ENCODE measurements around the gene ROPN1L. TPM values are rescaled to one million over a fixed set of nuclear protein-coding genes. Genes with fewer than 3 reads are reported as not detected.

The ROPN1L gene
- total RNA-seq, 1 donor from 2014 or later: not detected

- DNase-seq (ENCODE audit: low spot score): no peak
Observed at GRCh38 chr5:10457682-10458574, 16.2 kb downstream of the ROPN1L start.

DNA sequence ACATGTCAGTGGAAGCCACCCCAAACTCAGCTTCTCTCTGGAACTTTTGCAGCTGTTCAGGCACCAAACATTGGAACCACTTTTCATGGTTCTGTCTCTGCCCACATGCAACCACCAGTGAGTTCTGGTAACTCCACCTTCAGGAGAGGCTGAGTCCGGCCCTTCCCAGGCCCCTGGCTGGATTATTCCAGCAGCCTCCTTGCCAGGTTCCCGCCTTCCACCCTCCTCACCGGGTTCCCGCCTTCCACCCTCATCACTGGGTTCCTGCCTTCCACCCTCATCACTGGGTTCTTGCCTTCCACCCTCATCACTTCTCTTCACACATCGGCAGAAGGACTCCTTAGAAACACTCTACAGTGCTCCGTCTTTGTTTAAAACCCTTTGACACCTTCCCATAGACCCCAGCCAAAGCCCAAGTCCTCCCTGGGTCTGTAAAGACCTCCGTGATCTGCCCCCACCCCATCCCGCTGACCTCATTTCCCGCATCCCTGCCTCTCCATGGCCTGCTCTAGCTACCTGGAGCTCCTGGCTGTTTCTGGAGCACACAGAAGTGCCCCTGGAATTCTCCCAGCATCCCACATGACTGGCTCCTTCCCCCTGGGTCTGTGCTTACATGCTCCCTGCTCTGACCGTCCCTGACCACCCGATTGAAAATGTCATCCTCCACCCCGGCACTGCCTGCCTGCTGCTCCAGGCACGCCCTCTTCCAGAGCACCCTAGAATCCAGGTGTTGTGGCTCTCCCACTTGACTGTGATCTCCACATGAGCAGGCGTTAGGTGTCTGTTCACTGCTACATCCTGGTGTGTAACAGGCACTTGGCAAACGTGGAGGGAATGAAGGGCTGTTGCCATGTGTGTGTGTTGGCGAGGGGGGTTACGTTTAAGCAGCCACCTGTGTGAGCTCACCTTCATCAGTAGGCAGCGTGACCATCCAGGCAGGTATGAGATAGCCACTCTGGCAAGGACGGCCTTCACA, 17.7 kb downstream of the ROPN1L start:
- no peak for DNase-seq (ENCODE audit: low spot score)

DNA sequence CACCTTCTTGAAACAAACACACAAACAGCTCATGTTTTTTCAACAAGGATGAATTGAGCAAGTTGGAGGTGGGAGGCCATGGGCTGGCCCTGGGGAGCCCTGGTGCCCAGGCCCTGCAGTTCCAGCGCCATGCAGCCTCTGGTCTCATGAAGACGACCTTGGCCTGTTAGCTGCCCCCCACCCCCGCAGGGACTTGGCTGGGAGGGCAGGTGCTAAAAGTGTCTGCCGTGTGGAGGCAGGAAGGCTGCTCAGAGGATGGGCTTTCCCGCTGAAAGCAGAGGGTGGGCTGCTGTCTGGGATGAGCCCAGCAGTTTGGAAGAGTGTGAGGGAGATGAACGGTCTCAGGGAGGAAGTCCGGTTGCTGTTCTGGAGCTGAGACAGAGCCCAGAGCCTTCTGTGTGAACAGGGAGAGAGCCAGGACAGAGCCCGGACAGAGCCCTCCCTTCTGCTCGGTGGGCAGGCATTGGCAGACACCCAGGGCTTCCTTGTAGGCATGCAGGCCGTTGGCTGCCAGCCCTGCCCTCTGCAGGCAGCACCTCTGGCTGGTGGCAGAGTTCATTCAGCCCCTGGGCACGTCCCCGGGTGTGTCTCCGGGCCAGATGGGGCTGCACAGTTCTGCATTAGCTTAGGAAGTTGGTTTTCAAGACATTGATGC, 18.7 kb downstream of the ROPN1L start:
- DNase-seq (ENCODE audit: low spot score): no peak

DNA sequence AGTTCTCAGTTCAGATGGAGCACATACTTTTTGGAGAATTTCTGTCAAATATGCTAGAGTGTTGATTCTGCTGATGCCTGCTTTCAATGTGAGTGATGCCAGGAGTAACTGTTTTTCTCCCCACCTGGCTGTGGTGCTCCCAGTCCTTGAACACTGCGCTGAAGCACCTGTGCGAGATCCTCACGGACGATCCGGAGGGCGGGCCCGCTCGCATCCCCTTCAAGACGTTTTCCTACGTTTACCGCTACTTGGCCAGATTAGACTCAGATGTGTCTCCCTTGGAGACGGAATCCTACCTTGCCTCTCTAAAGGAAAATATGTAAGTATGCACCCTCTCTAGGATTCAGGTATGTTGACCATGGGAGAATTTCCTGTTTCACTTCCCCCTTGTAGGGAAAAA, 19.4 kb downstream of the ROPN1L start:
- no peak for DNase-seq (ENCODE audit: low spot score)

DNA sequence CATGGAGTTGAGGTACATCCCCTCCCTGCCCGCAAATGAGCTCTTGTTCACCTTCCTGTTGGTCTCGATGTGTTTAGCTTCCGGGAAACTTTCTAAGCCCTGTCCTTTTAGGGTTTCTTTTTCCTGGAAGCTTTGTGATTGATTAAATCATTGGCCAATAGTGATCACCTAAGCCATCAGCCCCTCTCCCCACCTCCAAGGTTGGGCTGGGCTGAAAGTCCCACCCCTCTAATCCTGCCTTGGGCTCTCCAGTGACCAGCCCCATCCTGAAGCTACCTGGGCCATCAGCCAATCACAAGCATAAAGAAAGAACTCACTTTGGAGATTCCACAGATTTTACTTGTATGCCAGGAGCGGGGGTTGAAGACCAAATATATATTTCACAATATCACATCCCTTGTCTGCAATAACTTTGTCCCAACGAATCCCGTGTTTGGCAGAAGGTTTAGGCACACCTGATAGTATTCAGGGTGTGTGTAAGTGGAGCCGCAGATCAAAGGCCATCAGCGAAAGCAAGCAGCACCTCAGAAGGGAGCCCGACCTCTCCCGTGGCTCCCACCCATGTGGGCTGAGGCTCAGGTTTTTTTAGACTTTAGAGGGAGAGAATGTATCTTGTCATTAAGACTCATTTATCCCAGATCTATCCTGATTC, 20.4 kb downstream of the ROPN1L start:
- DNase-seq (ENCODE audit: low spot score): no peak

- DNase-seq (ENCODE audit: low spot score): no peak
Observed at GRCh38 chr5:10463566-10463965, 21.9 kb downstream of the ROPN1L start.

GRCh38 chr5:10464173-10464572, 22.5 kb downstream of the ROPN1L start:
- DNase-seq (ENCODE audit: low spot score): no peak

GRCh38 chr5:10465726-10466125, 24.0 kb downstream of the ROPN1L start:
- DNase-seq (ENCODE audit: low spot score): no peak

- no peak for DNase-seq (ENCODE audit: low spot score)
Observed at GRCh38 chr5:10466446-10467073, 24.9 kb downstream of the ROPN1L start.

GRCh38 chr5:10467281-10468198, 25.9 kb downstream of the ROPN1L start:
- no peak for DNase-seq (ENCODE audit: low spot score)

DNA sequence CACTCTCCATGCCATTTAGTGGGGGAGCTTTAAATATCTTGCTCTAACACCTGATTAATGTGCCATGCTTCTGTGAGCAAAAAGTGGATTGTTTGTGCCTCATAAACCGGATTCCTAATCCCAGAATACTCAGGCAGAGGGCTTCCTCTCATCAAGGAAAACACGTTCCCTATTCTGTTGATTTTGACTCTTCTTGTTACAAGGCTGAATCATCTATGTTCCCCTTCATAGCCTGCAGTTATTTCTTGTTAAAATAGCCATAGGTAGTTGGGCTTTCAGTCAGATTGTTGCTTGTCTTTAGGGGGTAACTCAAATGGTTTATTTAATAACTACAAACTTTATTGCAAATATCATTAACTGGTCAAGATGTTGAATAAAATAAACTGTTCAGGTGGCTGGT, 26.6 kb downstream of the ROPN1L start:
- DNase-seq (ENCODE audit: low spot score): no peak

DNA sequence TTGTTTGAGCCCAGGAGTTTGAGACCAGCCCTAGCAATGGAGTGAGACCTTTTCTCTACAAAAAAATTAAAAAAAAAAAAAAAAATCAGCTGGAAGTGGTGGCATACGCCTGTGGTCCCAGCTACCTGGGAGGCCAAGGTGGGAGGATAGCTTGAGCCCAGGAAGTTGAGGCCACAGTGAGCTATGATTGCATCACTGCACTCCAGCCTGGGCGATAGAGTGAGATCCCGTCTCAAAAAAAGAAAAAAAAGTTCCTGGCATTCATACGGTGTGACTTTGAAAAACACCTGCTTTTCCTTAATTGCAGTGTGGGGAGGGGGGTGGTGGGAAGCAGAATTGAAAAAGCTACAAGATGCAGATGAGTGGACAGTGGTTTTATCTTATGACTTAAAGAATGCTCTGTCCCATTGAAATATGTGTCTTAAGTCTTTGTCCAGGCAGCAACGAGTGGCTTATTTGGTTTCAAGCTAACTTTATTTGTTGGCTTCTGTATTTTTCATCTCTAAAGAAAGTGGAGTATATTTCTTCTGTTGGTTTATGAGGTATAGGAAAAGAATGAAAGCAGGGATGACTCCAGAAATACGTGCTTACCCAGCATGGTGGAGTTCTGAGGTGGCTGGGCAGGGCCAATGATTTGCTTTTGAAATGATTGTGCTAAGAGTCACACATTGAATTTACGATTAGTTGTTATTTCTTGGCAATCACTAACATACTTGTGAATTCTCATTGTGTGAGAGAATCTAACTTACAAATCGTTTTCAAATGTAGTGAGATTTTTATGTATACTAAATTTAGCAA, 27.8 kb downstream of the ROPN1L start:
- no peak for DNase-seq (ENCODE audit: low spot score)

GRCh38 chr5:10470669-10471068, 29.0 kb downstream of the ROPN1L start:
- DNase-seq (ENCODE audit: low spot score): no peak

DNA sequence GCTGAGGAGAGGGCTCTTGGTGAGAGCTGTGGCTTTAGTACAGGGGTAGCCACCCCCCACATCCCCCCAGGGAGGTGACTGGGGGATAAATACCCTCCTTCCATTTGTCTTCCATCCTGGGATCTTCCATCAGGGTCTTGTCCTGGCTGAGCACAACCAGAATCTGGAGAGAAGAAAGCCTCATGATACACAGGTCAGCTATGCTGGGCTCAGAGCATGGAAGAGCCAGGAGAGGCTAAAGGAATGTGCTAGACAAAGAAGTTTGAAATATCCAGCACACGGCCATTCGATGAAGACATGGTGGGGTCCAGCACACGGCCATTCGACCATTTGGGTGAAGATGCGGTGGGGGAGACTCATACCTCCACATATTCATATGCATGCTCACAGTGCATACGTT, 30.0 kb downstream of the ROPN1L start:
- no peak for DNase-seq (ENCODE audit: low spot score)

DNA sequence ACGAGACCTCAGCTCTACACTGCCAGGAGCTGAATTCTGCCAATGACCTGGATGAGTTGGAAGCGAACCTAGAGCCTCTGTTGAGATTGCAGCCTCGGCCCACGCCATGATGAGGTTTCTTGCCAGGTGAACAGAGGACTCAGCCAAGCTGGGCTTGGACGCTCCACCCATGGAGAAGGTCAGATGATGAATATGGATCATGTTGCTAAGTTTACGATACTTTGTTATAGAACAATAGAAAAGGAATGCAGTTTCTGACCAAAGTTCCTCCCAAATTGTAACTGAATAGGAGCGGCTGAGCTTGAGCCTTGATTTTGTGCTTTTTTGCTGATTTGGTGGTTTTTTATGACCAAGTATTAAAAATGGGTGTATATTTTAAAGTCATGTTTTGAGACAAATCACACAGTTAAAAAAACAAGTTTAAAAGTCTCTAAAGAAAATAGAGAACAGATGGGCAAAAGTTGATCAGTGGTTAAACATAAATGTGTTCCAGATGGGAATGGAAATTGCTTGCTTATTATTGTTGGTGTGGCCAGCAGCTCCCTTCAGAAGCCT, 32.9 kb downstream of the ROPN1L start:
- DNase-seq (ENCODE audit: low spot score): no peak

DNA sequence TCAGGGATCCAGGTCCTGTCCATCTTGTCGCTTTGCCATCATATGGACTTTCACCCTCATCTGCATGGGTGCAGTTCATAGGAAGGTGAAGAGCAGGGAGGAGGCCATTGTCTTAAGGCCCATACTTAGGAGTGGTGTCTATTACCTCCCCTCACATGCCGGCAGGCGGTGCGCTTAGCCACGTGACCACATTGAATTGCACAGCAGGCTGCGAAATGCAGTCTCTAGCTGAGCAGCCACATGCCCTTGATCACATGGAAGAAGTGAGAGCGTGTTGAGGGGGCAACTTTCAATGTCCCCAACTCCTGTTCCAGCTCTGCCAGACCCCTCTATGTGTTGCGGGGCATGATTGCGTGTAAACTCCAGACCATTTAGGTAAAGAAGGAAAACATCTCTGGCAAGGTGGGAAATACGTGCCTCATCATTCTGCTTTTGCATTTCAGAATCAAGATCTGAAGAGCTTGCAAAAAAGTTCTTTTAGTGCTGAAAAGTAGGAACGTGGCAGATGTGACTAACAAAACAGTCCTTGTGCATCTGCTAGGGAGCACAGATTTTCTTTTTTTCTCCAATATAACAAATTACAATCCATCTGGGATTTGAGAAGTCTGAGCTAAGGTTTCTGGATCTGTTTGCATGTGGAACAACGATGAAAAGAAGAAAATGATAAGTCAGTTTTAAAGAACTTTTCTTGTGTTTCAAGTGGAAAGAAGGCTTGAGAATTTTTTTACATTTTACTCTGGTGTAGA, 34.4 kb downstream of the ROPN1L start:
- no peak for DNase-seq (ENCODE audit: low spot score)

GRCh38 chr5:10476878-10477277, 35.2 kb downstream of the ROPN1L start:
- no peak for DNase-seq (ENCODE audit: low spot score)

- no peak for DNase-seq (ENCODE audit: low spot score)
Observed at GRCh38 chr5:10477943-10478342, 36.3 kb downstream of the ROPN1L start.

All from ureter (tissue), 1 donor.